RWPE1 (cell line): ENCODE data around the gene HOXA7.

Source experiments
- CTCF ChIA-PET: fragments of 350-600 bp; sonication (Branson Sonifier 250); formaldehyde crosslinking; extraction: SDS; loops from one replicate; lab custom pipeline; 2021; lab: Yijun Ruan, JAX
- POLR2A ChIA-PET: fragments of 400-600 bp; formaldehyde crosslinking; extraction: SDS; loops from one replicate; lab custom pipeline; 2020; ENCODE audit warnings: antibody characterized with exemption; ENCODE audit not compliant: low non-redundant PET; lab: Yijun Ruan, JAX
- DNase-seq: peaks from one replicate; pipeline ENCODE4 v3.0.0; 2012; ENCODE audit warnings: low spot score
- H3K27ac ChIP-seq: fragments of 450-650 bp; 2 replicates; pipeline ENCODE4 v1.5.1; 2017
- CTCF ChIP-seq: fragments of 450-650 bp; conservative IDR thresholded peaks from 2 replicates; pipeline ENCODE4 v1.5.1; 2017; ENCODE audit warnings: low read depth, mild to moderate bottlenecking

HOXA7 gene

DNA sequence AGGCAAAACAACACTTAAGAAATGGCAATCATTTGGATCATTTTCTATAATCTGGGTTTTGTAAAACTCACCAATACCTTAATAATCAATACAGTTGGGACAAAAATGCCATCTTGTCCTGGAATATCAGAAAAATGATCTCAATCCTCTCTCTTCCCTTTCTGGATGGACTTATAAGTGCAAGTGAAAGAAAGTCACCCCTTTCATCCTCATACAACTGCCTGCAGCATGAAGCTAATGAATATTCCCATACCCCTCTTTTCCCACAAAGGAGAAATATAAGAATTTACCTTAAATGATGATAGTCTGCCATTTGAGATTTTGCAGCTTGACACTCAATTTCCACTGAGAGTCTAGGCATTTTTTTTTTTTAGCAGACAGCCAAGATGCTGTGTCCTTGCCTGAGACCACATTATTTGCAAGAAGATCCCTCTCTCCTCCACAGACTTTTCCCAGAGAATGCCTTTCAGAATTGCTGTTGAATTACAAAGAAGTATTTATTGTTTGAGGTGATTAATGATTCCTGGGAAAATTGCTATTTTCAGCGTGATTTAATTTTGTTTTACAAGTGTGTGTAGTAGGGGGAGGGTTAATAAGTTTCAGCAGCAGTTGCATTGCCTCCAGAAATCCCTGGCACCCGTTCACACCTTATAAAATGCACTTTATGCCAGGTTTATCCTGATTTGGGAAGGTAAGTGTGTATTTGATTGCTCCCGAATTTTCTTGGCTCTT, 29.7 kb downstream of the HOXA7 start:
- no peak for TF ChIP-seq CTCF
- ChIA-PET POLR2A (no interaction called here), CTCF (interaction anchor here (0.6 kb wide), 1 partner anchor 440 kb away, joined by 3 read pairs; no protein-coding TSS in a partner anchor)
- H3K27ac ChIP-seq = no peak overlapping the region
- no peak for DNase-seq

- no peak for TF ChIP-seq CTCF
- no peak for DNase-seq
- ChIA-PET POLR2A (no interaction called here), CTCF (no interaction called here)
- H3K27ac ChIP-seq = no peak overlapping the region
Measured at GRCh38 chr7:27125986-27126394, 30.5 kb downstream of the HOXA7 start.

- no peak for TF ChIP-seq CTCF
- POLR2A ChIA-PET = no interaction called here
- no peak for DNase-seq
- no peak overlapping the region for H3K27ac ChIP-seq
- CTCF ChIA-PET = no interaction called here
Measured at GRCh38 chr7:27124902-27125689, 31.4 kb downstream of the HOXA7 start.

DNA sequence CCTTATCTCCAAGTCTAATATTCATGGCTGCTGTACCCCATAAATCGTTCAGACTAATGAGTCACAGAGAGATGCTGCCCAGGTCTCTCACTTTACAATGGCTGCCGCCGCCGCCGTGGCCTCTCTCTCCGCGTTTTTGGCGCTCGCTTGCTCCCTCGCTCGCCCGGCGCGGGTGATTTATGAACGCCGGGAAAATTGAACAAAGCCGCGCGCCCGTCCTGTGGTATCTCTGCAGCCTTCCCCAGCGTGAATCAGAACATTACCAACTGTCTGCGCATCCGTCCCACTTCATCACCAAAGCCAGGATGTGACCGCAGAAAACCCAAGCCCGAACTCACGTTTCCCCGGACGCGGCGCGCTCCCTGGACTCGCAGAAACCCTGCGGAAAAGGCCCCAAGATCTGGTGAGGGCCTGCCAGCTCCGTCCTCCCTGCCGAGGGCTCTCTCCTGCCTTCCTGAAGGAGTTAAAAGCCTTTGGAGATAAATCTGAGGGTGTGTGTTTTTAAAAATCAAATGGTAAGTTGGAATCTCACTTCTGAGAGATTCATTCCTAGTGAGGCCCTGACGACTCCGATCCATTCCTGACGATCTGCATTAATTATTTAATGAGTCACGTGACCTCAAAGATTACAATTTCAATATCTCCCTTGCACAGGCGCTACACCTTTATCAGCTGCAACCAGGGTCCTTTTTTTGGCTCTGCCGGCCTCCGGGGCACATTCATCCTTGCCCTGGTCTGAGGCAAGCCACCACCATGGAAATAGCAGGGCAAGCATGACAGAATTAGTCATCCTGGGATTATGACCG, 32.2 kb downstream of the HOXA7 start:
- DNase-seq = no peak
- ChIA-PET POLR2A (no interaction called here), CTCF (no interaction called here)
- no peak overlapping the region for H3K27ac ChIP-seq
- TF ChIP-seq CTCF = no peak

DNA sequence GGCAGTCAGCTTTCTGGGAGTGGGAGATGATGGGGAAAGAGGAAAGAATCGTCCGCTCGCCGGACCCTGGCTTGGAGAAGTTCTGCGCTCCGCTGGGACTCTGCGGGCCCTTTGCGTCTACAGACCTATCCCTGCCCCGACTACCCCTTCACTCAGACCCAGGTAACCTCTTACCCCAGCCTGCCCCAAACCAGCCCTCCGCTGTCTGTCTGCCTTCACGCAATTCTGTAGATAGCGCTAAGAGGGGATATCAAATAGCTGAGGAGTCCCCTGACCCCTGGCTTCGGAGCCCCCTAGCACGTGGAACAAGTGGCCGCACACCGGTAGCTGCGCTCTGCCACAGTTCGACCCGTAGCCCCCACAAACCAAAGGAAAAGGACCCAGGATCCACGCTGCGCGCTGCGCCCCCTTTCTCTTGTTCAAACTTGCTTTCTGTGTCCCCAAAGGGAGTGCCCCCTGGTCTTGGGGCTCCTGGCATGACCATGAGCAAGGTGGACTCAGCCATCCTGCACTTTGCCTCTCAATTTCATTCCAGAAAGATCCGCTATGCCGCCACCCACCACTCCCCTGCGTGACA, 32.9 kb downstream of the HOXA7 start:
- H3K27ac ChIP-seq = no peak overlapping the region
- no peak for DNase-seq
- CTCF ChIA-PET = interaction anchor here (0.6 kb wide), 1 partner anchor 43 kb away, joined by 3 read pairs; no protein-coding TSS in a partner anchor
- no peak for TF ChIP-seq CTCF
- POLR2A ChIA-PET = no interaction called here
